Lower lobe of right lung (tissue), 2 donors: ENCODE data around the gene ACVR2A. TPM values are rescaled to one million over a fixed set of nuclear protein-coding genes. Genes with fewer than 3 reads are reported as not detected.

ENCODE experiments used
- ATAC-seq, 2 donors: fragments of 200-7000 bp; cut with Tn5 transposase; one replicate each; pipeline ENCODE4 v1.9.1; 2020 to 2022; ENCODE audit warnings: mild to moderate bottlenecking in 2 of 2, moderate library complexity in 2 of 2
- DNase-seq: peaks from one replicate; pipeline ENCODE4 v3.0.0-alpha.2; 2020
- H3K27ac ChIP-seq: fragments of 200-600 bp; one replicate; pipeline ENCODE4 v1.8.0; 2022
- H3K27me3 ChIP-seq: fragments of 200-600 bp; one replicate; pipeline ENCODE4 v1.8.0; 2022; ENCODE audit warnings: low read depth
- H3K36me3 ChIP-seq: fragments of 200-600 bp; one replicate; pipeline ENCODE4 v1.8.0; 2022; ENCODE audit warnings: mild to moderate bottlenecking
- H3K4me1 ChIP-seq: fragments of 200-600 bp; one replicate; pipeline ENCODE4 v1.8.0; 2022
- H3K4me3 ChIP-seq: fragments of 200-600 bp; one replicate; pipeline ENCODE4 v1.8.0; 2022; ENCODE audit warnings: mild to moderate bottlenecking
- H3K9me3 ChIP-seq: fragments of 200-600 bp; one replicate; pipeline ENCODE4 v1.8.0; 2022
- CTCF ChIP-seq: fragments of 200-600 bp; IDR thresholded peaks from one replicate; pipeline ENCODE4 v1.8.0; 2022; ENCODE audit warnings: antibody characterized with exemption, mild to moderate bottlenecking
- intact Hi-C: fragments of 100-400 bp; cut with DNase I; formaldehyde crosslinking; loops from one replicate; pipeline ENCODE4 v1.11.0; 2022
- total RNA-seq: library from RNA; stranded (reverse); fragmentation: NEBNext Ultra II Directional; extraction: Animal tissue kit (Norgen Biotek cat#: 25700); gene quantifications from one replicate; pipeline ENCODE4 v1.2.1, GENCODE V29; 2021
- donor health status: DM: no; HTN: yes; CAD: no; lungs with severe emphysema.

The ACVR2A gene
- total RNA-seq, 1 donor from 2014 or later = 18.2 TPM

GRCh38 chr2:147882631-147883030, 37.8 kb downstream of the ACVR2A start:
- intact Hi-C loops = no loop called here
- H3K4me3 ChIP-seq = no peak overlapping the region
- no peaks in the 10 kb centered on the region for H3K36me3 ChIP-seq
- TF ChIP-seq CTCF = no peak
- no peak overlapping the region for H3K27ac ChIP-seq
- peaks cover 7% of the 10 kb centered on the region for H3K4me1 ChIP-seq
- no peak for DNase-seq
- H3K27me3 ChIP-seq = no peaks in the 10 kb centered on the region
- no peaks in the 10 kb centered on the region for H3K9me3 ChIP-seq
- no peak for ATAC-seq

GRCh38 chr2:147884830-147885229, 40.0 kb downstream of the ACVR2A start:
- no peak for DNase-seq
- Histone ChIP-seq H3K27ac (no peak overlapping the region), H3K4me3 (no peak overlapping the region), H3K27me3 (no peaks in the 10 kb centered on the region), H3K4me1 (peaks cover 7% of the 10 kb centered on the region), H3K9me3 (no peaks in the 10 kb centered on the region), H3K36me3 (no peaks in the 10 kb centered on the region)
- TF ChIP-seq CTCF = no peak
- no peak for ATAC-seq
- intact Hi-C loops = no loop called here

GRCh38 chr2:147886136-147886535, 41.3 kb downstream of the ACVR2A start:
- no peak for ATAC-seq
- H3K36me3 ChIP-seq = no peaks in the 10 kb centered on the region

GRCh38 chr2:147888680-147889079, 43.9 kb downstream of the ACVR2A start:
- Histone ChIP-seq H3K4me3 (no peak overlapping the region), H3K9me3 (no peaks in the 10 kb centered on the region), H3K4me1 (peaks cover 7% of the 10 kb centered on the region), H3K27me3 (no peaks in the 10 kb centered on the region), H3K27ac (no peak overlapping the region), H3K36me3 (no peaks in the 10 kb centered on the region)
- no peak for TF ChIP-seq CTCF
- ATAC-seq (no peak), DNase-seq (no peak)
- intact Hi-C loops = no loop called here

More at GRCh38 chr2:147886136-147886535, 41.3 kb downstream of the ACVR2A start:
- Histone ChIP-seq H3K4me3 (no peak overlapping the region), H3K4me1 (peaks cover 7% of the 10 kb centered on the region), H3K9me3 (no peaks in the 10 kb centered on the region), H3K27ac (no peak overlapping the region), H3K27me3 (no peaks in the 10 kb centered on the region)
- intact Hi-C loops = no loop called here
- DNase-seq = no peak
- TF ChIP-seq CTCF = no peak

- intact Hi-C loops = loop anchor here (10.0 kb wide), 1 partner anchor 49 kb away; no protein-coding TSS in a partner anchor
Observed at GRCh38 chr2:147904051-147904450, 59.2 kb downstream of the ACVR2A start.

More at GRCh38 chr2:147904051-147904450, 59.2 kb downstream of the ACVR2A start:
- DNase-seq (no peak), ATAC-seq (no peak)
- Histone ChIP-seq H3K4me3 (no peak overlapping the region), H3K27ac (no peak overlapping the region), H3K9me3 (no peaks in the 10 kb centered on the region), H3K27me3 (no peaks in the 10 kb centered on the region), H3K4me1 (no peaks in the 10 kb centered on the region), H3K36me3 (peaks cover 4% of the 10 kb centered on the region)
- TF ChIP-seq CTCF = no peak
